HEK293 (cell line): ENCODE results near the gene TRMT13.

ENCODE experiments used
- CTCF ChIA-PET: fragments of 350-600 bp; formaldehyde crosslinking; extraction: SDS; loops from one replicate; lab custom pipeline; 2021; ENCODE audit warnings: antibody characterized with exemption; lab: Yijun Ruan, JAX
- POLR2A ChIA-PET: fragments of 300-600 bp; formaldehyde crosslinking; extraction: SDS; loops from one replicate; lab custom pipeline; 2020; ENCODE audit warnings: antibody characterized with exemption, inconsistent platforms; lab: Yijun Ruan, JAX
- H3K27ac ChIP-seq: fragments of 200-500 bp; sonication (Bioruptor generic); 2 replicates; pipeline ENCODE4 v1.5.1; 2014; ENCODE audit warnings: low read depth, low read length, control low read depth, inconsistent platforms; ENCODE audit errors: extremely low read depth
- H3K36me3 ChIP-seq, 2 experiments: fragments of 200-500 bp in 1 of 2; sonication (Bioruptor generic) in 1 of 2; 1 replicate in 1 of 2; 2 replicates in 1 of 2; pipeline ENCODE4 v1.5.1; 2014 to 2017; ENCODE audit warnings: inconsistent platforms in 2 of 2, low read length in 2 of 2; ENCODE audit not compliant: control insufficient read depth in 2 of 2, insufficient read depth in 1 of 2
- H3K4me1 ChIP-seq: fragments of 200-500 bp; sonication (Bioruptor generic); 2 replicates; pipeline ENCODE4 v1.5.1; 2014; ENCODE audit warnings: mild to moderate bottlenecking, low read length, inconsistent platforms; ENCODE audit not compliant: control insufficient read depth, insufficient read depth
- H3K4me3 ChIP-seq: 2 replicates; pipeline ENCODE4 v1.5.1; 2011; ENCODE audit warnings: low read depth, mild to moderate bottlenecking, control low read depth, low read length, moderate library complexity
- H3K9me3 ChIP-seq: fragments of 200-500 bp; sonication (Bioruptor generic); 2 replicates; pipeline ENCODE4 v1.5.1; 2014; ENCODE audit warnings: low read depth, low read length, inconsistent platforms; ENCODE audit not compliant: control insufficient read depth, insufficient read depth
- BCL11B ChIP-seq: fragments of 450-650 bp; formaldehyde crosslinking; IDR thresholded peaks from 2 replicates; pipeline ENCODE4 v1.5.1; 2016; ENCODE audit warnings: low read depth, missing biosample characterization, missing genetic modification characterization
- EGR2 ChIP-seq: fragments of 450-650 bp; formaldehyde crosslinking; IDR thresholded peaks from 2 replicates; pipeline ENCODE4 v1.5.1; 2016; ENCODE audit warnings: low read depth, missing biosample characterization, missing genetic modification characterization
- HOXA7 ChIP-seq: sonication (generic); formaldehyde crosslinking; IDR thresholded peaks from 2 replicates; pipeline ENCODE4 v1.8.1; 2022; ENCODE audit warnings: missing genetic modification reagents, borderline replicate concordance
- HOXD13 ChIP-seq: sonication (generic); formaldehyde crosslinking; IDR thresholded peaks from 2 replicates; pipeline ENCODE4 v1.8.0; 2022; ENCODE audit warnings: missing genetic modification reagents, borderline replicate concordance
- KLF10 ChIP-seq: fragments of 450-650 bp; IDR thresholded peaks from 2 replicates; pipeline ENCODE4 v1.5.1; 2018; ENCODE audit warnings: missing biosample characterization, mild to moderate bottlenecking, missing genetic modification characterization
- KLF8 ChIP-seq: fragments of 450-650 bp; formaldehyde crosslinking; IDR thresholded peaks from 2 replicates; pipeline ENCODE4 v1.5.1; 2016; ENCODE audit warnings: missing biosample characterization, missing genetic modification characterization
- MZF1 ChIP-seq: fragments of 450-650 bp; formaldehyde crosslinking; IDR thresholded peaks from 2 replicates; pipeline ENCODE4 v1.5.1; 2017; ENCODE audit warnings: missing biosample characterization, missing genetic modification characterization, borderline replicate concordance
- SCRT1 ChIP-seq: fragments of 450-650 bp; formaldehyde crosslinking; IDR thresholded peaks from 2 replicates; pipeline ENCODE4 v1.5.1; 2016; ENCODE audit warnings: missing biosample characterization, missing genetic modification characterization, borderline replicate concordance
- SCRT2 ChIP-seq: fragments of 450-650 bp; formaldehyde crosslinking; IDR thresholded peaks from 2 replicates; pipeline ENCODE4 v1.5.1; 2016; ENCODE audit warnings: missing biosample characterization, missing genetic modification characterization
- YY2 ChIP-seq: fragments of 450-650 bp; formaldehyde crosslinking; IDR thresholded peaks from 2 replicates; pipeline ENCODE4 v1.5.1; 2016; ENCODE audit warnings: missing biosample characterization, missing genetic modification characterization
- ZBTB7A ChIP-seq: fragments of 450-650 bp; formaldehyde crosslinking; IDR thresholded peaks from 2 replicates; pipeline ENCODE4 v1.5.1; 2016; ENCODE audit warnings: low read depth, missing biosample characterization, missing genetic modification characterization
- ZEB2 ChIP-seq: fragments of 450-650 bp; formaldehyde crosslinking; IDR thresholded peaks from 2 replicates; pipeline ENCODE4 v1.5.1; 2016; ENCODE audit warnings: missing biosample characterization, missing genetic modification characterization
- ZFP37 ChIP-seq: fragments of 450-650 bp; formaldehyde crosslinking; IDR thresholded peaks from 2 replicates; pipeline ENCODE4 v1.5.1; 2016; ENCODE audit warnings: missing biosample characterization, missing genetic modification characterization
- ZNF10 ChIP-seq: fragments of 450-650 bp; formaldehyde crosslinking; IDR thresholded peaks from 2 replicates; pipeline ENCODE4 v1.5.1; 2017; ENCODE audit warnings: missing biosample characterization, missing genetic modification characterization
- ZNF184 ChIP-seq: fragments of 450-650 bp; IDR thresholded peaks from 2 replicates; pipeline ENCODE4 v1.5.1; 2018; ENCODE audit warnings: missing biosample characterization, mild to moderate bottlenecking, missing genetic modification characterization
- ZNF202 ChIP-seq: fragments of 450-650 bp; formaldehyde crosslinking; IDR thresholded peaks from 2 replicates; pipeline ENCODE4 v1.5.1; 2016; ENCODE audit warnings: missing biosample characterization, missing genetic modification characterization, borderline replicate concordance
- ZNF391 ChIP-seq: fragments of 450-650 bp; formaldehyde crosslinking; IDR thresholded peaks from 2 replicates; pipeline ENCODE4 v1.5.1; 2016; ENCODE audit warnings: low read depth, missing biosample characterization, missing genetic modification characterization, borderline replicate concordance
- ZNF394 ChIP-seq: fragments of 450-650 bp; formaldehyde crosslinking; IDR thresholded peaks from 2 replicates; pipeline ENCODE4 v1.5.1; 2016; ENCODE audit warnings: missing biosample characterization, missing genetic modification characterization, mild to moderate bottlenecking, moderate library complexity, borderline replicate concordance
- ZNF488 ChIP-seq: fragments of 450-650 bp; formaldehyde crosslinking; IDR thresholded peaks from 2 replicates; pipeline ENCODE4 v1.5.1; 2016; ENCODE audit warnings: missing biosample characterization, missing genetic modification characterization
- ZNF549 ChIP-seq: fragments of 450-650 bp; IDR thresholded peaks from 2 replicates; pipeline ENCODE4 v1.5.1; 2018; ENCODE audit warnings: missing biosample characterization, missing genetic modification characterization, mild to moderate bottlenecking, inconsistent platforms, moderate library complexity
- ZNF660 ChIP-seq: fragments of 450-650 bp; IDR thresholded peaks from 2 replicates; pipeline ENCODE4 v1.5.1; 2018; ENCODE audit warnings: missing biosample characterization, mild to moderate bottlenecking, missing genetic modification characterization
- ZNF701 ChIP-seq: fragments of 450-650 bp; formaldehyde crosslinking; IDR thresholded peaks from 2 replicates; pipeline ENCODE4 v1.5.1; 2016; ENCODE audit warnings: missing biosample characterization, missing genetic modification characterization
- ZSCAN4 ChIP-seq: fragments of 450-650 bp; formaldehyde crosslinking; IDR thresholded peaks from 2 replicates; pipeline ENCODE4 v1.5.1; 2017; ENCODE audit warnings: missing biosample characterization, missing genetic modification characterization
- TF ChIP-seq, protein P1 (sequence below): fragments of 450-650 bp; formaldehyde crosslinking; conservative IDR thresholded peaks from 2 replicates; pipeline ENCODE4 v1.5.1; 2016; ENCODE audit warnings: low read depth, missing biosample characterization, missing genetic modification characterization
- TF ChIP-seq, protein P2 (sequence below): sonication (generic); formaldehyde crosslinking; IDR thresholded peaks from 2 replicates; pipeline ENCODE4 v1.8.1; 2022; ENCODE audit warnings: mild to moderate bottlenecking, moderate library complexity, missing genetic modification reagents

TRMT13 gene, protein sequence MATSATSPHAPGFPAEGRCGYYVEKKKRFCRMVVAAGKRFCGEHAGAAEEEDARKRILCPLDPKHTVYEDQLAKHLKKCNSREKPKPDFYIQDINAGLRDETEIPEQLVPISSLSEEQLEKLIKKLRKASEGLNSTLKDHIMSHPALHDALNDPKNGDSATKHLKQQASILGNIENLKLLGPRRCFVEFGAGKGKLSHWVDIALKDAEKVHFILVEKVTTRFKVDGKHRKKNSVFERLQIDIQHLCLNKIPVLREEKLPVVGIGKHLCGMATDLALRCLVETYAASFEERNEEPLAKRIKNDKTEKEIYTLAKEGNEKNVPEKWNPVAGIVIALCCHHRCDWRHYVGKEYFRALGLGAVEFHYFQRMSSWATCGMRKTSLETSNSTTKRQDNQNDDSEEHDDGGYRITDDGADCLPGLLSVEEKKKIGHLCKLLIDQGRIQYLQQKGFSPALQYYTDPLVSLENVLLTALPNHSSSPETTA

GRCh38 chr1:100132566-100133477, at the start of gene TRMT13, which contains the start of gene SASS6:
TSS of gene TRMT13 (plus strand) at chr1:100133163. CDS start at chr1:100133169, 6 bp downstream.
TSS of gene SASS6 (minus strand) at chr1:100132930. CDS start at chr1:100132814, 116 bp downstream.
- peaks cover 3% of the 10 kb centered on the region; the same call in 1 of the 2 replicates for H3K4me1 ChIP-seq
- peak within 1 kb of the TSS; percentile 80 for H3K27ac ChIP-seq
- ChIA-PET CTCF (interaction anchor here (1.1 kb wide), 1 partner anchor 770 kb away, joined by 3 read pairs; no protein-coding TSS in a partner anchor), POLR2A (interaction anchor here (0.6 to 1.2 kb wide), 8 partner anchors 9 to 327 kb away, joined by 3 to 8 read pairs (median 4); partner anchors contain the start of genes DBT and SLC35A3)
- no peaks in the 10 kb centered on the region for H3K9me3 ChIP-seq
- peak within 1 kb of the TSS; percentile 91 for H3K4me3 ChIP-seq
- H3K36me3 ChIP-seq = peaks cover 12 to 30% of the 10 kb centered on the region in 2 experiments; a peak in 2 of 3 replicates
- TF ChIP-seq SCRT1 (tag by site-specific recombination) (peak; percentile 54; the same call in 1 of the 2 replicates), ZNF701 (tag by site-specific recombination) (no peak), ZNF202 (tag by site-specific recombination) (no peak), ZNF184 (0 out of 2 replicates have a peak, but pooled peaks have one; percentile 18), ZNF394 (tag by site-specific recombination) (peak; percentile 77; the same call in 1 of the 2 replicates), MZF1 (tag by site-specific recombination) (no peak; the same call in 1 of the 2 replicates), YY2 (tag by site-specific recombination) (peak; percentile 82), ZEB2 (peak; percentile 97), ZNF549 (no peak), EGR2 (peak; percentile 85), ZNF10 (tag by site-specific recombination) (peak; percentile 80), HOXA7 (no peak), ZFP37 (tag by site-specific recombination) (peak; percentile 96; the same call in 1 of the 2 replicates), ZNF488 (tag by site-specific recombination) (no peak), ZBTB7A (peak; percentile 30; the same call in 1 of the 2 replicates), ZSCAN4 (peak; percentile 34; the same call in 1 of the 2 replicates), SCRT2 (tag by site-specific recombination) (peak; percentile 79), KLF8 (peak; percentile 70), HOXD13 (CRISPR knock-in tag) (peak; percentile 84; the same call in 1 of the 2 replicates), BCL11B (tag by site-specific recombination) (peak; percentile 48; the same call in 1 of the 2 replicates), KLF10 (tag by site-specific recombination) (no peak), ZNF391 (tag by site-specific recombination) (peak; percentile 81; the same call in 1 of the 2 replicates), ZNF660 (tag by site-specific recombination) (peak; percentile 93)
- TF ChIP-seq, protein P1, sequence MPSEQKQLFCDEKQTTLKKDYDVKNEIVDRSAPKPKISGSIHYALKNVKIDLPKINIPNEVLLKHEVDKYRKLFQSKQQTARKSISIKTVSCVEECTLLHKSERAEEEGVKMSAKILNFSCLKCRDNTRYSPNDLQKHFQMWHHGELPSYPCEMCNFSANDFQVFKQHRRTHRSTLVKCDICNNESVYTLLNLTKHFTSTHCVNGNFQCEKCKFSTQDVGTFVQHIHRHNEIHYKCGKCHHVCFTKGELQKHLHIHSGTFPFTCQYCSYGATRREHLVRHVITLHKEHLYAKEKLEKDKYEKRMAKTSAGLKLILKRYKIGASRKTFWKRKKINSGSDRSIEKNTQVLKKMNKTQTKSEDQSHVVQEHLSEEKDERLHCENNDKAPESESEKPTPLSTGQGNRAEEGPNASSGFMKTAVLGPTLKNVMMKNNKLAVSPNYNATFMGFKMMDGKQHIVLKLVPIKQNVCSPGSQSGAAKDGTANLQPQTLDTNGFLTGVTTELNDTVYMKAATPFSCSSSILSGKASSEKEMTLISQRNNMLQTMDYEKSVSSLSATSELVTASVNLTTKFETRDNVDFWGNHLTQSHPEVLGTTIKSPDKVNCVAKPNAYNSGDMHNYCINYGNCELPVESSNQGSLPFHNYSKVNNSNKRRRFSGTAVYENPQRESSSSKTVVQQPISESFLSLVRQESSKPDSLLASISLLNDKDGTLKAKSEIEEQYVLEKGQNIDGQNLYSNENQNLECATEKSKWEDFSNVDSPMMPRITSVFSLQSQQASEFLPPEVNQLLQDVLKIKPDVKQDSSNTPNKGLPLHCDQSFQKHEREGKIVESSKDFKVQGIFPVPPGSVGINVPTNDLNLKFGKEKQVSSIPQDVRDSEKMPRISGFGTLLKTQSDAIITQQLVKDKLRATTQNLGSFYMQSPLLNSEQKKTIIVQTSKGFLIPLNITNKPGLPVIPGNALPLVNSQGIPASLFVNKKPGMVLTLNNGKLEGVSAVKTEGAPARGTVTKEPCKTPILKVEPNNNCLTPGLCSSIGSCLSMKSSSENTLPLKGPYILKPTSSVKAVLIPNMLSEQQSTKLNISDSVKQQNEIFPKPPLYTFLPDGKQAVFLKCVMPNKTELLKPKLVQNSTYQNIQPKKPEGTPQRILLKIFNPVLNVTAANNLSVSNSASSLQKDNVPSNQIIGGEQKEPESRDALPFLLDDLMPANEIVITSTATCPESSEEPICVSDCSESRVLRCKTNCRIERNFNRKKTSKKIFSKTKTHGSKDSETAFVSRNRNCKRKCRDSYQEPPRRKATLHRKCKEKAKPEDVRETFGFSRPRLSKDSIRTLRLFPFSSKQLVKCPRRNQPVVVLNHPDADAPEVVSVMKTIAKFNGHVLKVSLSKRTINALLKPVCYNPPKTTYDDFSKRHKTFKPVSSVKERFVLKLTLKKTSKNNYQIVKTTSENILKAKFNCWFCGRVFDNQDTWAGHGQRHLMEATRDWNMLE = peak; percentile 96
- TF ChIP-seq, protein P2, sequence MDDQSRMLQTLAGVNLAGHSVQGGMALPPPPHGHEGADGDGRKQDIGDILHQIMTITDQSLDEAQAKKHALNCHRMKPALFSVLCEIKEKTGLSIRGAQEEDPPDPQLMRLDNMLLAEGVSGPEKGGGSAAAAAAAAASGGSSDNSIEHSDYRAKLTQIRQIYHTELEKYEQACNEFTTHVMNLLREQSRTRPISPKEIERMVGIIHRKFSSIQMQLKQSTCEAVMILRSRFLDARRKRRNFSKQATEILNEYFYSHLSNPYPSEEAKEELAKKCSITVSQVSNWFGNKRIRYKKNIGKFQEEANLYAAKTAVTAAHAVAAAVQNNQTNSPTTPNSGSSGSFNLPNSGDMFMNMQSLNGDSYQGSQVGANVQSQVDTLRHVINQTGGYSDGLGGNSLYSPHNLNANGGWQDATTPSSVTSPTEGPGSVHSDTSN (CRISPR knock-in tag) = 0 out of 2 replicates have a peak, but pooled peaks have one; percentile 76
